WTC11 (cell line): Measurements from ENCODE around the gene UBE2J1. TPM values are rescaled to one million over a fixed set of nuclear protein-coding genes. Genes with fewer than 3 reads are reported as not detected.

ENCODE experiments used
- ATAC-seq: fragments of 200-7000 bp; cut with Tn5 transposase; 2 replicates; pipeline ENCODE4 v1.10.0; 2021; ENCODE audit warnings: mild to moderate bottlenecking, moderate library complexity
- CTCF ChIA-PET: fragments of 300-600 bp; sonication (Branson Sonifier 250); formaldehyde crosslinking; loops from one replicate; lab custom pipeline; 2021; ENCODE audit warnings: antibody characterized with exemption; lab: Charles Lee
- POLR2A ChIA-PET: fragments of 350-600 bp; sonication (Branson Sonifier 250); formaldehyde crosslinking; loops from one replicate; lab custom pipeline; 2021; ENCODE audit warnings: antibody characterized with exemption; lab: Charles Lee
- DNase-seq: peaks from one replicate; pipeline ENCODE4 v3.0.0; 2021; ENCODE audit warnings: low spot score
- H3K27ac Mint-ChIP-seq: 2 replicates; pipeline ENCODE4 v1.8.0; 2021; ENCODE audit warnings: mixed read lengths
- H3K27me3 Mint-ChIP-seq: 2 replicates; pipeline ENCODE4 v1.8.0; 2021; ENCODE audit warnings: low read depth, mild to moderate bottlenecking, moderate library complexity, mixed read lengths
- H3K36me3 Mint-ChIP-seq: 2 replicates; pipeline ENCODE4 v1.8.0; 2021; ENCODE audit warnings: mixed read lengths
- H3K4me1 Mint-ChIP-seq: 2 replicates; pipeline ENCODE4 v1.8.0; 2022; ENCODE audit warnings: mixed read lengths
- H3K4me3 Mint-ChIP-seq: 2 replicates; pipeline ENCODE4 v1.8.0; 2021; ENCODE audit warnings: mild to moderate bottlenecking, moderate library complexity, mixed read lengths
- H3K9me3 Mint-ChIP-seq: 2 replicates; pipeline ENCODE4 v1.8.0; 2021; ENCODE audit warnings: mixed read lengths
- ESRRA ChIP-seq: sonication (generic); formaldehyde crosslinking; IDR thresholded peaks from 2 replicates; pipeline ENCODE4 v1.8.1; 2022; ENCODE audit warnings: mild to moderate bottlenecking, missing genetic modification reagents, borderline replicate concordance
- FOXK1 ChIP-seq: sonication (generic); formaldehyde crosslinking; IDR thresholded peaks from 2 replicates; pipeline ENCODE4 v1.8.0; 2022; ENCODE audit warnings: mild to moderate bottlenecking, moderate library complexity, missing genetic modification reagents
- FOXP1 ChIP-seq: sonication (generic); formaldehyde crosslinking; IDR thresholded peaks from 2 replicates; pipeline ENCODE4 v1.8.0; 2022; ENCODE audit warnings: missing genetic modification reagents, mild to moderate bottlenecking, moderate library complexity, borderline replicate concordance
- JUN ChIP-seq: sonication (generic); formaldehyde crosslinking; IDR thresholded peaks from 2 replicates; pipeline ENCODE4 v1.8.0; 2023; ENCODE audit warnings: mild to moderate bottlenecking, missing genetic modification reagents
- MXD4 ChIP-seq: fragments of 250-450 bp; sonication (Bioruptor Pico); IDR thresholded peaks from 2 replicates; pipeline ENCODE4 v1.8.0; 2021; ENCODE audit warnings: mild to moderate bottlenecking, moderate library complexity, borderline replicate concordance
- MYBL2 ChIP-seq: sonication (generic); formaldehyde crosslinking; IDR thresholded peaks from 2 replicates; pipeline ENCODE4 v1.8.1; 2023; ENCODE audit warnings: mild to moderate bottlenecking, moderate library complexity, missing genetic modification reagents
- NFYB ChIP-seq: sonication (generic); formaldehyde crosslinking; conservative IDR thresholded peaks from 2 replicates; pipeline ENCODE4 v1.8.0; 2022; ENCODE audit warnings: low read depth, missing genetic modification reagents
- PREB ChIP-seq: sonication (generic); formaldehyde crosslinking; IDR thresholded peaks from 2 replicates; pipeline ENCODE4 v1.8.1; 2022; ENCODE audit warnings: mild to moderate bottlenecking, missing genetic modification reagents, moderate library complexity, borderline replicate concordance
- RORB ChIP-seq: fragments of 250-450 bp; sonication (Bioruptor Pico); IDR thresholded peaks from 2 replicates; pipeline ENCODE4 v1.9.0; 2021; ENCODE audit warnings: mild to moderate bottlenecking
- SP1 ChIP-seq: sonication (generic); formaldehyde crosslinking; conservative IDR thresholded peaks from 2 replicates; pipeline ENCODE4 v1.8.1; 2022; ENCODE audit warnings: missing genetic modification reagents
- TEAD1 ChIP-seq: sonication (generic); formaldehyde crosslinking; IDR thresholded peaks from 2 replicates; pipeline ENCODE4 v1.8.0; 2022; ENCODE audit warnings: mild to moderate bottlenecking, missing genetic modification reagents
- TEAD4 ChIP-seq: sonication (generic); formaldehyde crosslinking; IDR thresholded peaks from 2 replicates; pipeline ENCODE4 v1.8.0; 2022; ENCODE audit warnings: mild to moderate bottlenecking, missing genetic modification reagents
- ZMAT4 ChIP-seq: fragments of 250-450 bp; sonication (Bioruptor Pico); IDR thresholded peaks from 2 replicates; pipeline ENCODE4 v1.9.0; 2021; ENCODE audit warnings: mild to moderate bottlenecking
- ZNF138 ChIP-seq: sonication (generic); formaldehyde crosslinking; conservative IDR thresholded peaks from 2 replicates; pipeline ENCODE4 v1.8.1; 2022; ENCODE audit warnings: mild to moderate bottlenecking, moderate library complexity, missing genetic modification reagents
- total RNA-seq: library from RNA; stranded (reverse); gene quantifications from 3 replicates; pipeline ENCODE4 v1.2.3, GENCODE V29; 2021
- TF ChIP-seq, protein P1 (sequence below): sonication (generic); formaldehyde crosslinking; IDR thresholded peaks from 2 replicates; pipeline ENCODE4 v1.8.1; 2023; ENCODE audit warnings: mild to moderate bottlenecking, missing genetic modification reagents, moderate library complexity
- TF ChIP-seq, protein P2 (sequence below): fragments of 250-450 bp; sonication (Bioruptor Pico); IDR thresholded peaks from 2 replicates; pipeline ENCODE4 v1.9.0; 2021; ENCODE audit warnings: mild to moderate bottlenecking, borderline replicate concordance
- TF ChIP-seq, protein P3 (sequence below): sonication (generic); formaldehyde crosslinking; IDR thresholded peaks from 2 replicates; pipeline ENCODE4 v1.8.0; 2022; ENCODE audit warnings: mild to moderate bottlenecking, missing genetic modification reagents
- TF ChIP-seq, protein P4 (sequence below): sonication (generic); formaldehyde crosslinking; conservative IDR thresholded peaks from 2 replicates; pipeline ENCODE4 v1.8.1; 2022; ENCODE audit warnings: mild to moderate bottlenecking, missing genetic modification reagents

The UBE2J1 gene
- total RNA-seq, 1 experiment from 2014 or later, result 12.3 TPM

DNA sequence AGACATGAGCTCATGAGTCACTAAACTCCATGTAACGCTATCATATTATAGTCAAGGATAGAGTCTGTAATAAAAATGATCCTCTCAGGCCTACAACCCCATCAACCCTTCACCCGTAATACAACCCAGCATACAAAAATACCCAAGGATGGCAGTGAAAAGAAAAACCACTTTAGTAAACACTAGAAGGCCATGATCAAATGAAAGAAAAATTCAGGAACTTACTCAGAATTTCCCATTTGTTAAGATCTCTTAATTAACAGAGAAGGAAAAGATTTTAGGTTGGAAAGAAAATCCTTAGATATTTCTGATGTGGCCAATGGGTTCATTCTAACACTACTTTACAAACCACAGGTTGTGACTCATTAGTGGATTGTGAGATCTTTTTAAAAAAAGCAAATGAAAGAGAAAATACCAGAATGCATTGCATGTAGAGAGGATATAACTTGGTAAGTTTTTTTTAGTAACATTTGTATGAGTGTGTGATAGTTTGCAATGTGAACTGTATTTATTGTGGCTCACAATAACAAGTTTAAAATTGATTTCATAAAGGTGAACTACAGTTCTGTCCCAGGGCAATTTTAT, 8.0 kb upstream of the UBE2J1 start:
- POLR2A ChIA-PET, result no interaction called here
- H3K27me3 Mint-ChIP-seq, result peaks cover 19% of the 10 kb centered on the region
- H3K36me3 Mint-ChIP-seq, result no peaks in the 10 kb centered on the region
- H3K4me1 Mint-ChIP-seq, result peaks cover 5% of the 10 kb centered on the region; the same call in 1 of the 2 replicates
- DNase-seq (no peak), ATAC-seq (no peak)
- no peak overlapping the region for H3K4me3 Mint-ChIP-seq
- TF ChIP-seq, protein P1, sequence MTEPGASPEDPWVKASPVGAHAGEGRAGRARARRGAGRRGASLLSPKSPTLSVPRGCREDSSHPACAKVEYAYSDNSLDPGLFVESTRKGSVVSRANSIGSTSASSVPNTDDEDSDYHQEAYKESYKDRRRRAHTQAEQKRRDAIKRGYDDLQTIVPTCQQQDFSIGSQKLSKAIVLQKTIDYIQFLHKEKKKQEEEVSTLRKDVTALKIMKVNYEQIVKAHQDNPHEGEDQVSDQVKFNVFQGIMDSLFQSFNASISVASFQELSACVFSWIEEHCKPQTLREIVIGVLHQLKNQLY (CRISPR knock-in tag), result no peak
- no peak for TF ChIP-seq PREB
- TF ChIP-seq, protein P2, sequence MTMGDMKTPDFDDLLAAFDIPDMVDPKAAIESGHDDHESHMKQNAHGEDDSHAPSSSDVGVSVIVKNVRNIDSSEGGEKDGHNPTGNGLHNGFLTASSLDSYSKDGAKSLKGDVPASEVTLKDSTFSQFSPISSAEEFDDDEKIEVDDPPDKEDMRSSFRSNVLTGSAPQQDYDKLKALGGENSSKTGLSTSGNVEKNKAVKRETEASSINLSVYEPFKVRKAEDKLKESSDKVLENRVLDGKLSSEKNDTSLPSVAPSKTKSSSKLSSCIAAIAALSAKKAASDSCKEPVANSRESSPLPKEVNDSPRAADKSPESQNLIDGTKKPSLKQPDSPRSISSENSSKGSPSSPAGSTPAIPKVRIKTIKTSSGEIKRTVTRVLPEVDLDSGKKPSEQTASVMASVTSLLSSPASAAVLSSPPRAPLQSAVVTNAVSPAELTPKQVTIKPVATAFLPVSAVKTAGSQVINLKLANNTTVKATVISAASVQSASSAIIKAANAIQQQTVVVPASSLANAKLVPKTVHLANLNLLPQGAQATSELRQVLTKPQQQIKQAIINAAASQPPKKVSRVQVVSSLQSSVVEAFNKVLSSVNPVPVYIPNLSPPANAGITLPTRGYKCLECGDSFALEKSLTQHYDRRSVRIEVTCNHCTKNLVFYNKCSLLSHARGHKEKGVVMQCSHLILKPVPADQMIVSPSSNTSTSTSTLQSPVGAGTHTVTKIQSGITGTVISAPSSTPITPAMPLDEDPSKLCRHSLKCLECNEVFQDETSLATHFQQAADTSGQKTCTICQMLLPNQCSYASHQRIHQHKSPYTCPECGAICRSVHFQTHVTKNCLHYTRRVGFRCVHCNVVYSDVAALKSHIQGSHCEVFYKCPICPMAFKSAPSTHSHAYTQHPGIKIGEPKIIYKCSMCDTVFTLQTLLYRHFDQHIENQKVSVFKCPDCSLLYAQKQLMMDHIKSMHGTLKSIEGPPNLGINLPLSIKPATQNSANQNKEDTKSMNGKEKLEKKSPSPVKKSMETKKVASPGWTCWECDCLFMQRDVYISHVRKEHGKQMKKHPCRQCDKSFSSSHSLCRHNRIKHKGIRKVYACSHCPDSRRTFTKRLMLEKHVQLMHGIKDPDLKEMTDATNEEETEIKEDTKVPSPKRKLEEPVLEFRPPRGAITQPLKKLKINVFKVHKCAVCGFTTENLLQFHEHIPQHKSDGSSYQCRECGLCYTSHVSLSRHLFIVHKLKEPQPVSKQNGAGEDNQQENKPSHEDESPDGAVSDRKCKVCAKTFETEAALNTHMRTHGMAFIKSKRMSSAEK (CRISPR knock-in tag), result no peak
- no peak for TF ChIP-seq RORB (CRISPR knock-in tag)
- no peak for TF ChIP-seq SP1 (CRISPR knock-in tag)
- no peak for TF ChIP-seq TEAD1 (CRISPR knock-in tag)
- no peak for TF ChIP-seq ESRRA (CRISPR knock-in tag)
- no peaks in the 10 kb centered on the region for H3K9me3 Mint-ChIP-seq
- CTCF ChIA-PET, result interaction anchor here (0.7 to 2.9 kb wide), 4 partner anchors 11 to 377 kb away, joined by 3 to 17 read pairs (median 4); no protein-coding TSS in a partner anchor
- no peak overlapping the region for H3K27ac Mint-ChIP-seq

GRCh38 chr6:89359561-89359960, 7.0 kb upstream of the UBE2J1 start:
- ChIA-PET POLR2A (interaction anchor here (0.5 to 0.7 kb wide), 3 partner anchors 14 to 154 kb away, joined by 4 to 8 read pairs (median 5); no protein-coding TSS in a partner anchor), CTCF (interaction anchor here (0.6 to 1.6 kb wide), 7 partner anchors 9 to 376 kb away, joined by 3 to 16 read pairs (median 5); no protein-coding TSS in a partner anchor)
- Mint-ChIP-seq H3K27me3 (peaks cover 27% of the 10 kb centered on the region), H3K9me3 (no peaks in the 10 kb centered on the region), H3K4me1 (peaks cover 5% of the 10 kb centered on the region; the same call in 1 of the 2 replicates), H3K36me3 (no peaks in the 10 kb centered on the region), H3K27ac (no peak overlapping the region), H3K4me3 (no peak overlapping the region)
- DNase-seq (no peak), ATAC-seq (peak; percentile 55)
- TF ChIP-seq MYBL2 (CRISPR knock-in tag) (no peak), FOXP1 (no peak), NFYB (no peak), JUN (CRISPR knock-in tag) (no peak), TEAD4 (CRISPR knock-in tag) (no peak), MXD4 (CRISPR knock-in tag) (no peak), FOXK1 (CRISPR knock-in tag) (no peak), ZNF138 (CRISPR knock-in tag) (no peak), ZMAT4 (no peak)
- TF ChIP-seq, protein P3, sequence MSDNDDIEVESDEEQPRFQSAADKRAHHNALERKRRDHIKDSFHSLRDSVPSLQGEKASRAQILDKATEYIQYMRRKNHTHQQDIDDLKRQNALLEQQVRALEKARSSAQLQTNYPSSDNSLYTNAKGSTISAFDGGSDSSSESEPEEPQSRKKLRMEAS (CRISPR knock-in tag), result no peak
- TF ChIP-seq, protein P4, sequence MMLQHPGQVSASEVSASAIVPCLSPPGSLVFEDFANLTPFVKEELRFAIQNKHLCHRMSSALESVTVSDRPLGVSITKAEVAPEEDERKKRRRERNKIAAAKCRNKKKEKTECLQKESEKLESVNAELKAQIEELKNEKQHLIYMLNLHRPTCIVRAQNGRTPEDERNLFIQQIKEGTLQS (CRISPR knock-in tag), result no peak
- TF ChIP-seq, protein P2 (CRISPR knock-in tag), result no peak
